DMS79 (cell line): Measurements from ENCODE around the gene CDH23.
A peak's percentile ranks its signal among the peaks of the same experiment; 100 is the strongest.

Source experiments
- DNase-seq: peaks from one replicate; lab custom pipeline; 2025; lab: John Stamatoyannopoulos, UW

Gene CDH23

DNA sequence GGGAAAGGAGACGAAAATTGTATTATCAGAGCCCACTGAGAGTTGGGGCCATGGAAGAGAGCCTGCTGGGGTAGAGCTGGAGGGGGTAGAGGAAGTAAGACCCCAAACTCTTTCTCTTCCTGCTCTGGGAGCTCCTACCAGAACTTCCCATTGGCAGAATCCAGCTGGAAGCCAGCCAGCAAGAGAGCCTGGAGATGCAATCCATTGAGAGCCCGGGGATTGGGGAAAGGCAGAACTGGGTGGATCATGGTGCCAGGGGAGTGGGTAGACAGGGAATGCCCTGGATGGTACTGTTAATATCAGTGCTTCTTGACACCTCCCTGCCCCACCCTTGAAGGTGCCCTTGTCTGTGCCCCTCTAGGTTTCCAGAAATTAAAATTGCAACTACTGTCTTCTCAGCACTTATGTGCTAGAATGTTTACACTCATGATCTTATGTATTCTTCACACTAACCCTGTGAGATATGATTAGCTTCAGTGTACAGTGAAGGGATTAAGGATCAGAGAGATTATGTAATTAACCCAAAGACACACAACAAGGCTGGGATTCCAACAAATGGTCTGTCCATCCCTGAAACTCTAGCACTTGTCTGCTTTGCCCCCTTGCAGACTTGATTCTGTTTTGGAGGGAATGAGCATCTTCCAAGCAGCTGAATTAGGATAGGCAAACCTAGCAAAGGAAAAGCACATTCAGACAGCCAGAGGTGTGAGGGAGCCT is 168.7 kb downstream of the CDH23 start:
- DNase-seq, result no peak

DNA sequence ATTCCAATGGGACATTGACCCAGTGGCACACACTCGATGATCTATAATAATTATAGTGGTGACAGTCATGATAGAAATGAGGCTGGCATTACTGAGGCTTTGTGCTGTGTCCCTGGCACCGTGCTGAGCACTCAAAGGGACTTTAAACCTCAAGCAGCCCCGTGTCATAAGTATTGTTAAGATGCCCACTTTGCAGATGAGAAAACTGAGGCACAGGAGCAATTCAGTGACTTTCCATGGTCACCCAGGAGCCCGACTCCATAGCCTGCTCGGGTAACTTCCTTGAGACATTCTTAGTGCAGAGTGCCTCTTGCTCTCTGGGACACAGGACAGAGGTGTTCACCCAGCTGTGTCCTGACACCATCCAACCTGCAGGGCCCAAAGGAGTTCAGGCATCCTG is 170.3 kb downstream of the CDH23 start:
- no peak for DNase-seq

DNA sequence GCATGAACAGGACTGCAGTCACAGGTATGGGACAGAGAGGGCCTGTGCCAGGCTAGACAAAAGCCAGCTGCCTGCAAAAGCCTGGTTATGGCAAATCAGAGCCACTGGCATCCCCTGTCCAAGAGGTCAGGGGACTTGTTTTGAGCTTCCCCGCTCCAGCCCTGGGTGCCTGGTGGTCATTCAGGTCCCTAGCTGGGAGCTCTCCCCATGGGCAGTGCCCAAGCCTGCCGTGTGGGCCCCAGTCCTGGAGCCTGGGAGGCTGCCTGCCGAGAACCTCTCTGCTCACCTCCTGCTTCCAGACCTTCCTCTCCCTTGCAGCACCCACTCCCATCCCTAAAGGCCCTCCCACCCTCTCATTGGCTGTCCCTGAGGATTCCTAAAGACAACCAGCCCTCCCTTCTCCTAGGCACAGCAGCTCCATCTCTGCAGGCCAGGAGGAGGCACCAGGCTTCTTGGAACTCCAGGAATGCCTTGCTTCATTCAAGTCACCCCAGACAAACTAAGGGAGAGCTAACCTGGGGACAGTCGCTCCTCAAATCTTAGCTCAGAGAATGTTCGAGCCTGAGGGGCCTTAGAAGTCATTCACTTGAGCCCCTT is 172.3 kb downstream of the CDH23 start:
- DNase-seq, result no peak

DNA sequence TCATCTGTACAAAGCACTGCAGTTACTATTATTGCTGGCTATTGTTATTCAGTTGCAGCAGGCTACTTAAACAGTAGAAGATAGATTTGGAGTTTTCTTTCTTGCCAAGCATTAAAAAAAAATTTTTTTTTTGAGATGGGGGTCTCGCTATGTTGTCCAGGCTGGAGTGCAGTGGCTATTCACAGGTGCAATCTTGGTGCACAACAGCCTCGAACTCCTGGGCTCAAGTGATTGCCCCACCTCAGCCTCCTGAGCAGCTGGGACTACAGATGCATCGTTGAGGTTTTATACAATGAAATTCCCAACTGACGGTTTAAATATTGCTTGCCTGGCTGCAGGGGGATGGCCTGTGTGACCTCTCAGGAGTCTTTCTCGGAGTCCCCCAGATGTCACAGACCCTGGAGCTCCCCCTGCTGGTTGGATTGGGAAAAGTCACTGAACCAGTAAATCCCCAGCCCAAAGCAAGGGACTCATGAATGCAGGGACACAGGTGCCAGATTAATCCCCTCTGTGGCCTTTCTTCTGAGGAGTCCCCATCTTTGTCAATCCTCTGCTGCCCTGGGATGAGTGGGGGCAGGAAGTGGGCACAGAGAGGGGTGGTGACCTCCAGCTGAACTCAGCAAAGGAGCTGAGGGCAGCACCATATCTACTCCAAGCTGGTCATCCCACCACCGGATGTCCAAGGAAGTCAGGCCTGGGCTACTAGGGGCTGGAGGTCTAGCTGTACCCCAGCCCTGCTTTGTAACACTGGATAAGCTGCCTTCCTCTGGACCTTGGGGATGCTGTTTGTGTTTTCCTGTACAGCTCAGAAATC is 173.3 kb downstream of the CDH23 start:
- DNase-seq, result peak; percentile 6

GRCh38 chr10:71571460-71572175 is 174.9 kb downstream of the CDH23 start:
- DNase-seq, result no peak

DNA sequence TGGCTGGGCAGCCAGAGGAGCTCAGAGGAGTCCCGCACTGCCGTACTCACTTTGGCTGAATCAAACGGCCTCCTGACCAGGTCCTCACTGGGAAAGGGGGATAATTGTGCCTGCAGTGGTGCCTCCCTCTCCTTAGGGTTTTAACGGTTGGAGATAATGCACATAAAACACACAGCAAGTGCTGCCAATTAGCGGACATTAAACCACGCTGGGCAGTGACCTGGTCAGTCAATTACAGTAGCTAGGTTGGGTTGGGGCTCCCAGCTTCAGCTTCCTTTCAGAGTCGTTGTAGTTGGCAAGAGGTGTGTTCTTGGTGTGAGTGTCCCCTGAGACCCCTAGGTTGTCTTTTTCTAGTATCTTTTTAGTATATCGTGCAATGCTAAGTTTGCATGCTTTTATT is 176.2 kb downstream of the CDH23 start:
- no peak for DNase-seq

- no peak for DNase-seq
These were observed 177.1 kb downstream of the CDH23 start for GRCh38 chr10:71573562-71574518.

DNA sequence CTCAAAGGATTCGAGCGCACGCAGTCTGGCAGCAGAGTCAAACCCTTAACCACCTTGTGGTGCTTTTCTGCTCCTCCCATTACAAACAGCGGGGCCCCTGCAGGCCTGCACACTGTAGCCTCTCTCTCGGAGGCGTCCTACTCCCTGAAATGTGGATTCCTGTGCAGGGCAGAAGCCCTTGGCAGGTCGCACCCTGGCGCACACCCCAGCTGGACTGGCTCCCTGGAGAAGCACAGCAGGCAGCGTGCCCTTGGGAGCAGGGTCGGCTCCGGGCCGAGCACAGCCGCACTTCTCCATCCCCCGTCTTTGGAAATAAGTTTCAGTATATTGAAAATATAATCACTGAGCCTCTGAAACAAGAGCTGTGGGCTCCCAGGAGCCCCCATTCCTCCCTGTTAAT is 178.7 kb downstream of the CDH23 start:
- DNase-seq, result no peak

- peak; percentile 50 for DNase-seq
These were observed 179.4 kb downstream of the CDH23 start for GRCh38 chr10:71575934-71576801.

GRCh38 chr10:71576842-71577241 is 180.1 kb downstream of the CDH23 start:
- no peak for DNase-seq

GRCh38 chr10:71577345-71577744 is 180.6 kb downstream of the CDH23 start:
- DNase-seq, result no peak

DNA sequence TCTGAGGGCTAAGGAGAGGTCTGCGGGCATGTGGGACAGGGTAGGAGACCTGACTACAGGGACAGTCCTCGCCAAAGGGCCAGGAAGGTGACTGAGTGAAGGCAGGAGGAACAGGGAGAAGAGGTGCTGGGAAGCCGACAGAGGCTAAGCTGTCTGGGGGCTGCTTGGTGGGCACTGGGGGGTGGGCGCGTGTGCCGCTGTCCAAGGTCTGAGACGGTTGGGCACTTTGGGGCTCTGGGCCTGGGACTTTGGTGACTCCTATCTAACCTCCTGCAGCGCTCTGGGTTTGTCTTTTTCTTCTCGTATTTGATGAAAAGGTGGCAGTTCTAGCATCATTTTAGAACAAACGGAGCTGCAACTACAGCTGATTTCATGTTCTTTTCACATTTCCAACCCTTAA is 181.3 kb downstream of the CDH23 start:
- DNase-seq, result no peak

DNA sequence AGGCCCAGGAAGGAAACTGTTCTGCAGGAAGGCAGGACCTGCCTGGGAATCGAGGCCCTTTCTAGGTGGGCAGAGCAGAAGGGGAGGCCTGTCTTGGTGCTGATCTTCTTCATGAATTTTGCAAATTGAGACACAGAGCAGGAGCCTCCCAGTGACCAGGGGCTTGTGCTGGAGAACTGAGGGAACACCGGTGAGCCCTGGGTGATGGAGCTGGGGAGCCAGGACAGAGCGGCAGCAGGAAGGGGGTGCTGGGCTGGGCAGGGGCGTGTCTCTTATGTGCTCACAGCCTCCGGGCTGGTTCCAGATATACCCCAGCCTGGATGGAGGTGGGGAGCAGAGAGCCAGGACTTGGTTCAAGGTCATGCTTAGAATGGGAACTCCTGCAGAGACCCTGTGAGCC is 182.9 kb downstream of the CDH23 start:
- no peak for DNase-seq

GRCh38 chr10:71580415-71580814 is 183.7 kb downstream of the CDH23 start:
- DNase-seq, result no peak

DNA sequence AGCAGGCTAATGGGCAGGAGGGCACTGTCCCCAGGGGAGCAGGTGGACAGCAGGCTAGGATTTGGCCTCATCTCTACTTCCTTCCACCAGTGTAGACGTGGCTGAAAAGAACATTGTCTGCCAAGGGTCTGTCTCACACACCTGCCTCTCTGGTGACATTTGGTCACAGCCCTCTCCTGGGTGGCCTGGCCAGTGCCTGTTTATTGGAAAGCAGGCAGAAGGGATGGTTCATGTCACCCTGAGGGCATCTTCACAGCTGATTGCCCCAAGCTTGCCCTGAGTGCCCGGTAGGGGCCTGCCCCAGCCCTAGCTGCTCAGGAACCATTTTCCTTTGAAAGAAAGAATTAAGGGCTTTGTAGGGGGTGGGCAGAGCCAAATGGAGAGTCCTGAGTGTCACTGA is 184.2 kb downstream of the CDH23 start:
- no peak for DNase-seq

DNA sequence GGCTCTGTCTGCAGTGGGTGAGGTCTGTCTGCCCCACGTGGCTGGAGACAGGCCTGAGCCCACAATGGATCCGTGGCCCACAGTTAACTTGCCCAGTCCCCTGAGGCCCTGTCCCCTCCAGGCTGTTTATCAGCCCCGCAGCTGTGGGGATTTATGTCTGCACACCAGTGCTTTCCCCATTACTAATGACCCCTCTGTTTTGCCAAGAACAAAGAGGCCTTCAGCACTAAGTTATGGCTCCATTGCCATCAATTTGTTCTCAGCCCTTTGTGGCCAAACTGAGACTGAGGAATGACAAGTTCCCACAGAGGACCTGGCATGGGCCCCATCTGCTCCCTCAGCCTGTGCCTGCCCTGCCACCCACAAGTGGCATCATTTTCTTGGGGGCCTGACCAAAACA is 184.7 kb downstream of the CDH23 start:
- DNase-seq, result no peak

DNA sequence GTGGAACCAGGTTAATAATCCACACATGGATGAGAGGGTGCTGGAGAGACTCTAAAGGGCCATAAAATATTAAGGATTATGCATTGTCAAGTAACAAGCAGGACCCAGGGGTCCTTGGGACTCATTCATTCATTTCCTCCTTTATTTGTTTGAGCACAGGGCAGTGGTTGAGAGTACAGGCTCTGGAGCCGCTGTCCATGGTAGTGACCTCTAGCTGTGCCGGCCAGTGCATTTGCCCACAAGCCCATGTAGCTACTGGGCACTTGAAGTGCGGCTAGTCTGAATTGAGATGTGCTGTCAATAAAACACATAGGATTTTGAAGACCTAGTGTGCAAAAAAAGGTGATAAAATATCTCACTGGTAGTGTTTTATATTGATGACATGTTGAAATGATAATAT is 185.3 kb downstream of the CDH23 start:
- DNase-seq, result no peak

- no peak for DNase-seq
These were observed 186.1 kb downstream of the CDH23 start for GRCh38 chr10:71582506-71583475.

GRCh38 chr10:71584461-71584860 is 187.7 kb downstream of the CDH23 start:
- no peak for DNase-seq
